Gastrocnemius medialis (tissue), 4 donors: ENCODE data around the gene ABTB2. TPM values are rescaled to one million over a fixed set of nuclear protein-coding genes. Genes with fewer than 3 reads are reported as not detected.

ENCODE experiments used
- ATAC-seq, 2 donors: fragments of 150-250 bp; one replicate each; pipeline ENCODE4 v1.9.1; 2016
- DNase-seq, 2 donors: peaks; one replicate each; pipeline ENCODE4 v3.0.0-alpha.2; 2019
- H3K27ac ChIP-seq, 4 donors: fragments of 200-600 bp; sonication (generic); 1 replicate in 1 of 4; 2 replicates in 3 of 4; pipeline ENCODE4 v1.5.1; 2016 to 2018; ENCODE audit warnings: mild to moderate bottlenecking in 2 of 4, moderate library complexity in 1 of 4
- H3K27me3 ChIP-seq, 3 donors: fragments of 200-600 bp; sonication (generic) in 2 of 3; 1 replicate in 1 of 3; 2 replicates in 2 of 3; pipeline versions ENCODE4 v1.5.1 to v1.6.0; 2016 to 2019; ENCODE audit warnings: mild to moderate bottlenecking in 1 of 3, moderate library complexity in 1 of 3
- H3K36me3 ChIP-seq, 2 donors: fragments of 200-600 bp; sonication (generic) in 1 of 2; one replicate each; pipeline ENCODE4 v1.5.1; 2017 to 2018
- H3K4me1 ChIP-seq, 2 donors: fragments of 200-600 bp; sonication (generic) in 1 of 2; one replicate each; pipeline ENCODE4 v1.5.1; 2016 to 2017; ENCODE audit warnings: mild to moderate bottlenecking in 2 of 2
- H3K4me3 ChIP-seq, 4 donors: fragments of 200-600 bp; sonication (generic) in 3 of 4; 1 replicate in 1 of 4; 2 replicates in 3 of 4; pipeline ENCODE4 v1.5.1; 2016 to 2019; ENCODE audit warnings: mild to moderate bottlenecking in 2 of 4
- H3K9me3 ChIP-seq, 3 donors: fragments of 200-600 bp; sonication (generic) in 2 of 3; 1 replicate in 1 of 3; 2 replicates in 2 of 3; pipeline ENCODE4 v1.5.1; 2016 to 2019
- POLR2A ChIP-seq, 2 donors: fragments of 450-650 bp; IDR thresholded peaks; one replicate each; pipeline ENCODE4 v1.6.1; 2017; ENCODE audit warnings: antibody characterized with exemption in 2 of 2, mild to moderate bottlenecking in 2 of 2, moderate library complexity in 2 of 2
- in situ Hi-C, 4 donors: fragments of 200-750 bp; cut with MboI; loops; one replicate each; pipeline versions ENCODE4 v1.15.0 to v1.8.0; 2017; ENCODE audit warnings: low sequenced_read_pairs in 4 of 4
- intact Hi-C: fragments of 100-400 bp; cut with DNase I; formaldehyde crosslinking; loops from one replicate; pipeline ENCODE4 v1.15.1; 2023; ENCODE audit warnings: low total_unique reads
- total RNA-seq, 4 donors: library from RNA; depleted of rRNA; stranded (reverse); fragments of >200 nt; gene quantifications; one replicate each; pipeline versions ENCODE4 v1.1.0 to v1.2.3, GENCODE V29; 2016
- TF ChIP-seq, protein P1 (sequence below), 5 experiments: fragments of 450-650 bp in 3 of 5; fragments of 200-600 bp in 2 of 5; sonication (generic) in 2 of 5; IDR thresholded peaks in 4 of 5; conservative IDR thresholded peaks in 1 of 5; 1 replicate in 4 of 5; 2 replicates in 1 of 5; pipeline ENCODE4 v1.5.1; 2016 to 2019; ENCODE audit warnings: antibody characterized with exemption in 5 of 5, mild to moderate bottlenecking in 3 of 5, moderate library complexity in 3 of 5

The ABTB2 gene
- 10 to 100 TPM in 2 of 4 donors, 1 to 10 TPM in 2; 8.8 to 30.7 (median 12.2) TPM for total RNA-seq

DNA sequence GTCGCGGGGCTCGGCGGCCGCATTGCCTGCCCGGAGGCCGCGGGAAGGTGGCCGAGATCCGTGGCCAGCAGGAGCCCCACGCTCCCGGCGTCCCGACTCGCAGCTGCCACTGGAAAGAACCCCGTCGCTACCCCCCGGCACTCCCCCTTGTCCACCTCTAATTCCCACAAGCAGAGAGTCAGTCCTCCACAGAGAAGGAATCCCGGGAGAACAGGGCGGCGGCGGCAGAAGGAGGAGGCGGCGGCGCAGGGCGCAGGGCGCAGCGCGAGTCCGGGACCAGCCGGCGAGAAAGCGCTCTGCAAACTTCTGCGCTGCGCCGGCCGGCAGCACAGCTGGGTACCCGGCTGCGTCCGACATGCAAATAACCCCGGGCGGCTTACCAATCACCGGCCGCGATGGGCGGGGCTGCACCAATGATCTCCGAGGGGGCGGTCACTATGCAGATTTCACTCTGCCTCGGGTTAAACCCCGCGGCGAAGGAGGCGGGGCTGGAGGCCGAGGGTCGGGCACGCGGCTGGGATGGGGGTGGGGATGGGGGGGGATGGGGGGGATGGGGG lies at the start of gene ABTB2:
Gene ABTB2 (minus strand): TSS at position 310 of the 557 bp plus-strand sequence.
- no peaks in the 10 kb centered on the region for H3K9me3 ChIP-seq
- peaks cover 0 to 11% (median 0%) of the 10 kb centered on the region in 3 donors for H3K27me3 ChIP-seq
- TF ChIP-seq, protein P1, sequence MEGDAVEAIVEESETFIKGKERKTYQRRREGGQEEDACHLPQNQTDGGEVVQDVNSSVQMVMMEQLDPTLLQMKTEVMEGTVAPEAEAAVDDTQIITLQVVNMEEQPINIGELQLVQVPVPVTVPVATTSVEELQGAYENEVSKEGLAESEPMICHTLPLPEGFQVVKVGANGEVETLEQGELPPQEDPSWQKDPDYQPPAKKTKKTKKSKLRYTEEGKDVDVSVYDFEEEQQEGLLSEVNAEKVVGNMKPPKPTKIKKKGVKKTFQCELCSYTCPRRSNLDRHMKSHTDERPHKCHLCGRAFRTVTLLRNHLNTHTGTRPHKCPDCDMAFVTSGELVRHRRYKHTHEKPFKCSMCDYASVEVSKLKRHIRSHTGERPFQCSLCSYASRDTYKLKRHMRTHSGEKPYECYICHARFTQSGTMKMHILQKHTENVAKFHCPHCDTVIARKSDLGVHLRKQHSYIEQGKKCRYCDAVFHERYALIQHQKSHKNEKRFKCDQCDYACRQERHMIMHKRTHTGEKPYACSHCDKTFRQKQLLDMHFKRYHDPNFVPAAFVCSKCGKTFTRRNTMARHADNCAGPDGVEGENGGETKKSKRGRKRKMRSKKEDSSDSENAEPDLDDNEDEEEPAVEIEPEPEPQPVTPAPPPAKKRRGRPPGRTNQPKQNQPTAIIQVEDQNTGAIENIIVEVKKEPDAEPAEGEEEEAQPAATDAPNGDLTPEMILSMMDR (IDR thresholded peaks at IDR 0.05 in 4 of 5, conservative IDR thresholded peaks at IDR 0.05 in 1 of 5): no peak
- TF ChIP-seq POLR2A (IDR thresholded peaks at IDR 0.05): peak; percentile 98 to 99
- in situ Hi-C loops: loop anchor here in 2 of 4 donors (5.0 to 25.0 kb wide), 2 partner anchors 180 to 370 kb away; no protein-coding TSS in a partner anchor
- H3K27ac ChIP-seq: peak within 1 kb of the TSS; percentile 90 to 96 (median 91)
- peaks cover 24 to 30% of the 10 kb centered on the region in 2 donors for H3K4me1 ChIP-seq
- H3K4me3 ChIP-seq: peak within 1 kb of the TSS; percentile 69 to 93 (median 79)
- intact Hi-C loops: loop anchor here (1.0 to 5.0 kb wide), 7 partner anchors 11 to 560 kb away; partner anchors contain the start of genes APIP, CAT, NAT10 and PDHX
- no peaks in the 10 kb centered on the region for H3K36me3 ChIP-seq
- peak; percentile 97 to 98 for DNase-seq
- peak; percentile 66 to 77 for ATAC-seq

DNA sequence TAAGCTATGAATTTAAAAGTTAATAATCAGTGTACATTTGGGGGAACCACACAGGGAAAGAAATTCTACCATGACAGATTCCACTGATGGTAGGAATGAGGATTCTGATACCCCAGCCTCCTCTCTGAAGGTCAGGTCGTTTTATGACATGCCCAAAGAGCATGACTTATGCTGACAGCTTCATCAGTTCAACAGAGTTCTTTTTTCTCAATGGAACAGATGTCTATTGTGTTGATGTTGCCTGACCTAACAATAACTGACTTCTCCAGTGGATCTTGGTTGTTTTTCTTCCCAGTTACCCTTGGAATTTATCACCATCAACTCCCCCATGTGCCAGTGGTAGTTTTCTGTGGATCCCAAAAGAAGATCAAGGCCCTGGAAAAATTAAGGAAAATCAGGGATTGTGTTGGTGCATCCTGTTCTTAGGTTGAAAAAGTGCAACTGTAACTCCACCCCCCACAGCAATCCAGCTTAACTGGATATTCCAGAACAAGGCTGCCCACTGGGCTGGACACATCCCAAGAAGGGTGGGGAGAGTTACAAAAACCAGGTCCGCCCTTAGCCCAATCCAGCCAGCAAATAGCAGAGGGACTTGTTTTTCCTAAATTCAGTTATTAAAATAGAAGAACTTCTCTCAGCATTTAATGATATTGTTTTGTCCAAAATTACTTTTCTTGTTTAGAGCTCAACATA lies 49.5 kb upstream of the ABTB2 start:
- H3K9me3 ChIP-seq: no peaks in the 10 kb centered on the region
- H3K27ac ChIP-seq: no peak overlapping the region
- DNase-seq: no peak
- no peak overlapping the region for H3K4me3 ChIP-seq
- no peaks in the 10 kb centered on the region for H3K27me3 ChIP-seq
- H3K4me1 ChIP-seq: no peaks in the 10 kb centered on the region
- intact Hi-C loops: no loop called here
- in situ Hi-C loops: no loop called here
- H3K36me3 ChIP-seq: no peaks in the 10 kb centered on the region
- TF ChIP-seq POLR2A (IDR thresholded peaks at IDR 0.05): no peak
- TF ChIP-seq, protein P1 (IDR thresholded peaks at IDR 0.05 in 4 of 5, conservative IDR thresholded peaks at IDR 0.05 in 1 of 5): no peak
- ATAC-seq: no peak

DNA sequence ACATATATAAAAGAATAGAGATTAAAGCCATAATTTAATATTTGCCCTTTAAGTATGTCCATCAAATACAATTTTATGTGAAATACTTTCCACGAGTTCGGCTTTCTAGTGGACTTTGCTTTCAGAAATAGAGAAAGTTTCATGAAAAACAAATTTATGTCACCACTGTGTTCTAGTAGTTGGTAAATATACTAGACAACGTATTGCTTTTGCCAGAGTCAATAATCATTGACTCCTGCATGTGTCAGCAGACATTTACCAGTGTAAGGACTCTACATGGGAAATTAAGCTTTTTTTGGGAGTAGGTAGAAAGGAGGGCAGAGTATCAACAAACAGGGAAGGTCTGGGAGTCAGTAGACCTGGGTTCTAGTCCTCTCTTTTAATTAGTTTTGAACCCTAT lies 48.6 kb upstream of the ABTB2 start:
- H3K36me3 ChIP-seq: no peaks in the 10 kb centered on the region
- no peak for DNase-seq
- no peaks in the 10 kb centered on the region for H3K27me3 ChIP-seq
- intact Hi-C loops: no loop called here
- no peak overlapping the region for H3K4me3 ChIP-seq
- no peaks in the 10 kb centered on the region for H3K9me3 ChIP-seq
- no peak overlapping the region for H3K27ac ChIP-seq
- no peak for TF ChIP-seq POLR2A (IDR thresholded peaks at IDR 0.05)
- TF ChIP-seq, protein P1 (IDR thresholded peaks at IDR 0.05 in 4 of 5, conservative IDR thresholded peaks at IDR 0.05 in 1 of 5): no peak
- ATAC-seq: no peak
- in situ Hi-C loops: no loop called here
- no peaks in the 10 kb centered on the region for H3K4me1 ChIP-seq

DNA sequence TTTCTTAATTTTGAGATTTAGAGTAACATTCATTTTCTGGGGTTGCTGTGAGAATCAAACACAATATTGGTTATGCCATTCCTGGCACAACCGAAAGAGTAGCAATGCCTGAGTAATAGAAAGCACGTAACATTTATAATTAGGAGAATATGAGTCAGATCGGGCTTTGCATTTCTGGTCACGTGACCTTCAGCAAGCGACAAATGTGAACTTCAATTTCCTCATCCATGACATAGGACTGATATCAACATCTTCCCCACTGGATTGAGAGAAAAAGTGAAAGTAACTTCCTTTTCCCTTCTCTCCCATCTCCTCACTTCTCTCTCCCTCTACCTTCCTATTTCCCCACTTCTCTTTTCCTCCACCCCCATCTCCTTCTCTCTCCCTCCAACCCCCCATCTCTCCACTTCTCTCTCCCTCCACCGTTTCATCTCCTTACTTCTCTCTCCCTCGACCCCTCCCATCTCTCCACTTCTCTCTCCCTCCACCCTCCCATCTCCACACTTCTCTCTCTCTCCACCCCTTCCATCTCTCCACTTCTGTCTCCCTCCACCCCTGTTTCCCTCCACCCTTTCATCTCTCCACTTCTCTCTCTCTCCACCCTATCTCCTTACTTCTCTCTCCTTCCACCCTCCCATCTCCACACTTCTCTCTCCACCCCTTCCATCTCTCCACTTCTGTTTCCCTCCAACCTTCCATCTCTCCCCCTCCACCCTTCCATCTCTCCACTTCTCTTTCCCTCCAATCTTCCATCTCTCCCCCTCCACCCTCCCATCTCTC lies 47.5 kb upstream of the ABTB2 start:
- Histone ChIP-seq H3K36me3 (no peaks in the 10 kb centered on the region), H3K27ac (no peak overlapping the region), H3K9me3 (no peaks in the 10 kb centered on the region), H3K4me1 (no peaks in the 10 kb centered on the region), H3K4me3 (no peak overlapping the region), H3K27me3 (no peaks in the 10 kb centered on the region)
- in situ Hi-C loops (no loop called here), intact Hi-C loops (no loop called here)
- TF ChIP-seq, protein P1 (IDR thresholded peaks at IDR 0.05 in 4 of 5, conservative IDR thresholded peaks at IDR 0.05 in 1 of 5): no peak
- TF ChIP-seq POLR2A (IDR thresholded peaks at IDR 0.05): no peak
- ATAC-seq: no peak
- DNase-seq: no peak
